GM23338 (cell line): ENCODE results near the gene HIVEP2. TPM values are rescaled to one million over a fixed set of nuclear protein-coding genes. Genes with fewer than 3 reads are reported as not detected.

Experiments
- ATAC-seq: fragments of 200-7000 bp; cut with Tn5 transposase; 3 replicates; pipeline ENCODE4 v1.9.1; 2020
- DNase-seq: peaks from one replicate; pipeline ENCODE4 v3.0.0-alpha.2; 2015; ENCODE audit warnings: low spot score
- H2AFZ ChIP-seq: fragments of 200-600 bp; sonication (generic); 2 replicates; pipeline ENCODE4 v1.8.0; 2016; ENCODE audit warnings: antibody characterized with exemption, mild to moderate bottlenecking, moderate library complexity
- H3F3A ChIP-seq: fragments of 200-600 bp; sonication (generic); replicated peaks from 2 replicates; pipeline ENCODE4 v1.8.0; 2017; ENCODE audit warnings: antibody characterized with exemption, mixed run types, low read depth
- H3K27ac ChIP-seq: fragments of 200-600 bp; sonication (generic); 2 replicates; pipeline ENCODE4 v1.6.1; 2016; ENCODE audit warnings: low read depth
- H3K27me3 ChIP-seq: fragments of 200-600 bp; sonication (generic); 2 replicates; pipeline ENCODE4 v1.8.0; 2016; ENCODE audit warnings: mild to moderate bottlenecking, mixed run types, moderate library complexity; ENCODE audit not compliant: insufficient read depth
- H3K36me3 ChIP-seq: fragments of 200-600 bp; sonication (generic); 2 replicates; pipeline ENCODE4 v1.8.0; 2016; ENCODE audit warnings: mild to moderate bottlenecking; ENCODE audit not compliant: insufficient read depth
- H3K4me1 ChIP-seq: fragments of 200-600 bp; sonication (generic); 2 replicates; pipeline ENCODE4 v1.8.0; 2016; ENCODE audit warnings: mild to moderate bottlenecking, moderate library complexity; ENCODE audit not compliant: insufficient read depth
- H3K4me2 ChIP-seq: fragments of 200-600 bp; sonication (generic); 2 replicates; pipeline ENCODE4 v1.7.1; 2017; ENCODE audit warnings: mixed run types
- H3K4me3 ChIP-seq: fragments of 200-600 bp; sonication (generic); 2 replicates; pipeline ENCODE4 v1.6.1; 2016; ENCODE audit warnings: mixed run types
- H3K79me2 ChIP-seq: fragments of 200-600 bp; sonication (generic); replicated peaks from 2 replicates; pipeline ENCODE4 v1.8.0; 2017; ENCODE audit warnings: mild to moderate bottlenecking; ENCODE audit not compliant: insufficient read depth
- H3K9me2 ChIP-seq: fragments of 200-600 bp; sonication (generic); 2 replicates; pipeline ENCODE4 v1.8.0; 2017; ENCODE audit not compliant: insufficient read depth
- H4K20me1 ChIP-seq: fragments of 200-600 bp; sonication (generic); replicated peaks from 2 replicates; pipeline ENCODE4 v1.8.0; 2017; ENCODE audit warnings: mild to moderate bottlenecking; ENCODE audit not compliant: insufficient read depth
- H3K27ac Mint-ChIP-seq: 2 replicates; pipeline ENCODE4 v1.8.0; 2020; ENCODE audit warnings: inconsistent platforms, mild to moderate bottlenecking, moderate library complexity, mixed read lengths
- H3K27me3 Mint-ChIP-seq: 3 replicates; pipeline ENCODE4 v1.8.0; 2022; ENCODE audit warnings: low read depth, mild to moderate bottlenecking, moderate library complexity, mixed read lengths, inconsistent platforms; ENCODE audit not compliant: insufficient read depth, poor library complexity
- H3K36me3 Mint-ChIP-seq: 3 replicates; pipeline ENCODE4 v1.8.0; 2021; ENCODE audit warnings: low read depth, mild to moderate bottlenecking, inconsistent platforms, moderate library complexity, mixed read lengths
- H3K4me1 Mint-ChIP-seq: 3 replicates; pipeline ENCODE4 v1.8.0; 2020; ENCODE audit warnings: mild to moderate bottlenecking, inconsistent platforms, mixed read lengths
- H3K4me3 Mint-ChIP-seq: 3 replicates; pipeline ENCODE4 v1.8.0; 2021; ENCODE audit warnings: moderate library complexity, mild to moderate bottlenecking, inconsistent platforms, mixed read lengths
- H3K9me3 Mint-ChIP-seq: 3 replicates; pipeline ENCODE4 v1.8.0; 2020; ENCODE audit warnings: moderate library complexity, mild to moderate bottlenecking, inconsistent platforms, mixed read lengths
- CREB1 ChIP-seq: fragments of 250-450 bp; sonication (Bioruptor Pico); IDR thresholded peaks from 2 replicates; pipeline ENCODE4 v1.5.0; 2020; ENCODE audit warnings: low read depth, mild to moderate bottlenecking, moderate library complexity
- CTCF ChIP-seq, 2 experiments: fragments of 200-600 bp in 1 of 2; sonication (generic) in 1 of 2; conservative IDR thresholded peaks; 2 replicates each; pipeline versions ENCODE4 v1.5.1 to v1.6.1; 2016 to 2017; ENCODE audit warnings: antibody characterized with exemption in 2 of 2, low read depth in 2 of 2, mild to moderate bottlenecking in 2 of 2, moderate library complexity in 1 of 2
- ETS1 ChIP-seq: IDR thresholded peaks from 2 replicates; pipeline ENCODE4 v1.6.1; 2016; ENCODE audit warnings: antibody characterized with exemption
- JUNB ChIP-seq: IDR thresholded peaks from one replicate; pipeline ENCODE4 v1.6.1; 2016; ENCODE audit warnings: antibody characterized with exemption; ENCODE audit not compliant: unreplicated experiment
- REST ChIP-seq: IDR thresholded peaks from one replicate; pipeline ENCODE4 v1.6.1; 2018; ENCODE audit warnings: antibody characterized with exemption; ENCODE audit not compliant: unreplicated experiment
- ZNF462 ChIP-seq: fragments of 250-450 bp; sonication (Bioruptor Pico); IDR thresholded peaks from 2 replicates; pipeline ENCODE4 v1.5.0; 2020; ENCODE audit warnings: mild to moderate bottlenecking, moderate library complexity
- polyA plus RNA-seq: library from polyadenylated mRNA; unstranded; fragments of >200 nt; fragmentation: Nextera tagmentation; extraction: Ambion mirVana; gene quantifications from 2 replicates; pipeline ENCODE4 v1.2.1, GENCODE V29; 2016
- total RNA-seq: library from RNA; depleted of rRNA; stranded (reverse); fragments of >200 nt; shearing (Covaris generic); gene quantifications from 2 replicates; pipeline ENCODE4 v1.2.3, GENCODE V29; 2014

HIVEP2 gene
- total and polyA plus RNA-seq, 2 experiments from 2014 or later: 1.5 to 7.4 TPM

GRCh38 chr6:142940487-142940886, 4.5 kb downstream of the HIVEP2 start:
- ATAC-seq (no peak), DNase-seq (no peak)
- H3K4me3 ChIP-seq: no peak overlapping the region
- Mint-ChIP-seq H3K27me3 (peaks cover 10% of the 10 kb centered on the region), H3K36me3 (no peaks in the 10 kb centered on the region; the same call in 2 of the 3 replicates), H3K4me3 (no peak overlapping the region), H3K9me3 (no peaks in the 10 kb centered on the region; the same call in 2 of the 3 replicates), H3K4me1 (peaks cover 34% of the 10 kb centered on the region), H3K27ac (no peak overlapping the region)
- peaks cover 10% of the 10 kb centered on the region for H3K4me1 ChIP-seq
- no peak overlapping the region for H3K4me2 ChIP-seq
- H3K36me3 ChIP-seq: no peaks in the 10 kb centered on the region
- TF ChIP-seq REST (no peak), CTCF (conservative IDR thresholded peaks at IDR 0.05; ENCODE audit: low read depth in 2 of 2) (no peak), ZNF462 (no peak), ETS1 (no peak), JUNB (no peak), CREB1 (CRISPR knock-in tag) (no peak)
- no peaks in the 10 kb centered on the region; the same call in 1 of the 2 replicates for H3F3A ChIP-seq
- peaks cover 77% of the 10 kb centered on the region for H3K79me2 ChIP-seq
- no peaks in the 10 kb centered on the region for H3K9me2 ChIP-seq
- H3K27me3 ChIP-seq: peaks cover 14% of the 10 kb centered on the region; the same call in 1 of the 2 replicates
- no peak overlapping the region for H3K27ac ChIP-seq
- H2AFZ ChIP-seq: no peak overlapping the region
- peaks cover 11% of the 10 kb centered on the region; the same call in 1 of the 2 replicates for H4K20me1 ChIP-seq
